HepG2 (cell line): Measurements from ENCODE around the gene WDR43. TPM values are rescaled to one million over a fixed set of nuclear protein-coding genes. Genes with fewer than 3 reads are reported as not detected.

Source experiments
- ATAC-seq: fragments of 200-7000 bp; cut with Tn5 transposase; 3 replicates; pipeline ENCODE4 v1.9.1; 2020; ENCODE audit warnings: mild to moderate bottlenecking, moderate library complexity
- BruUV-seq: library from RNA; stranded (reverse); fragments of 400-500 nt; replicated peaks from 2 replicates; lab custom pipeline; 2021; lab: Mats Ljungman, UMichigan
- CTCF ChIA-PET: fragments of 300-600 bp; formaldehyde crosslinking; extraction: SDS; loops from one replicate; lab custom pipeline; 2021; ENCODE audit warnings: low total read pairs, inconsistent platforms, low intra/inter-chr PET ratio; lab: Yijun Ruan, JAX
- POLR2A ChIA-PET: fragments of 350-600 bp; sonication (Branson Sonifier 250); formaldehyde crosslinking; loops from one replicate; lab custom pipeline; 2020; ENCODE audit warnings: antibody characterized with exemption, inconsistent platforms; lab: Yijun Ruan, JAX
- DNase-seq: peaks from one replicate; pipeline ENCODE4 v3.0.0-alpha.2; 2015; ENCODE audit warnings: low spot score
- FAIRE-seq: peaks from 3 replicates; lab custom pipeline; 2011; peaks lifted over from hg19 to GRCh38; lab: Jason Lieb, UNC
- H2AFZ ChIP-seq: one replicate; pipeline ENCODE4 v1.6.1; 2011; ENCODE audit warnings: low read length, inconsistent platforms
- H3K27ac ChIP-seq: fragments of 300-600 bp; 3 replicates; pipeline ENCODE4 v1.8.0; 2011; ENCODE audit warnings: mixed run types, mild to moderate bottlenecking, mixed read lengths, low read length, inconsistent platforms; ENCODE audit not compliant: insufficient read depth; ENCODE audit errors: extremely low read length
- H3K27me3 ChIP-seq, 2 experiments: fragments of 200-600 bp in 1 of 2; 2 replicates in 1 of 2; 3 replicates in 1 of 2; pipeline versions ENCODE4 v1.6.0 to v1.8.0; 2011; ENCODE audit warnings: low read length in 2 of 2, mild to moderate bottlenecking in 2 of 2, moderate library complexity in 2 of 2, inconsistent platforms in 1 of 2; ENCODE audit not compliant: insufficient read depth in 2 of 2, control insufficient read depth in 1 of 2
- H3K36me3 ChIP-seq, 2 experiments: fragments of 200-600 bp in 1 of 2; replicated peaks in 1 of 2; 2 replicates in 1 of 2; 3 replicates in 1 of 2; pipeline versions ENCODE4 v1.5.1 to v1.8.0; 2011; ENCODE audit warnings: low read length in 2 of 2, inconsistent platforms in 1 of 2; ENCODE audit not compliant: insufficient read depth in 2 of 2, control insufficient read depth in 1 of 2
- H3K4me1 ChIP-seq: 2 replicates; pipeline ENCODE4 v1.5.1; 2012; ENCODE audit warnings: low read length, inconsistent platforms; ENCODE audit not compliant: insufficient read depth
- H3K4me2 ChIP-seq: 2 replicates; pipeline ENCODE4 v1.6.0; 2011; ENCODE audit warnings: low read depth, low read length, inconsistent platforms
- H3K4me3 ChIP-seq, 3 experiments: fragments of 200-600 bp in 1 of 3; sonication (generic), shearing (Covaris generic) in 1 of 3; replicated peaks in 1 of 3; 2 replicates each; pipeline ENCODE4 v1.5.1; 2011 to 2016; ENCODE audit warnings: low read length in 3 of 3, inconsistent platforms in 2 of 3, low read depth in 2 of 3, mild to moderate bottlenecking in 2 of 3, control low read depth in 1 of 3, mixed read lengths in 1 of 3; ENCODE audit not compliant: insufficient read depth in 1 of 3
- H3K79me2 ChIP-seq: one replicate; pipeline ENCODE4 v1.6.1; 2011; ENCODE audit warnings: low read length, inconsistent platforms; ENCODE audit not compliant: insufficient read depth
- H3K9ac ChIP-seq: 2 replicates; pipeline ENCODE4 v1.6.0; 2011; ENCODE audit warnings: mild to moderate bottlenecking, low read depth, low read length, inconsistent platforms; ENCODE audit not compliant: insufficient read depth
- H3K9me3 ChIP-seq: 2 replicates; pipeline ENCODE4 v1.5.1; 2012; ENCODE audit warnings: mild to moderate bottlenecking, low read length
- H4K20me1 ChIP-seq: 2 replicates; pipeline ENCODE4 v1.6.0; 2011; ENCODE audit warnings: inconsistent platforms, mild to moderate bottlenecking, low read length, moderate library complexity; ENCODE audit not compliant: insufficient read depth
- POLR2A ChIP-seq, 2 experiments: IDR thresholded peaks; 2 replicates each; pipeline ENCODE4 v1.6.1; 2011; ENCODE audit warnings: low read depth in 2 of 2, low read length in 2 of 2, mild to moderate bottlenecking in 1 of 2, moderate library complexity in 1 of 2; ENCODE audit not compliant: insufficient read depth in 1 of 2
- WGBS: methylation state at CpG from one replicate; pipeline ENCODE4 v1.1.6; 2017; ENCODE audit warnings: low lambda C conversion rate; 5-methylcytosine and 5-hydroxymethylcytosine counted together
- in situ Hi-C: cut with HindIII; loops from 2 replicates; pipeline ENCODE4 v1.10.0; 2017; ENCODE audit warnings: low pct_unique_long_range_greater_than_20kb; ENCODE audit not compliant: extremely low pct_ligation_motif_present
- intact Hi-C: fragments of 100-400 bp; cut with micrococcal nuclease; formaldehyde crosslinking; loops from one replicate; pipeline ENCODE4 v1.10.0; 2022; ENCODE audit not compliant: unreplicated experiment
- polyA plus RNA-seq, 8 experiments: library from polyadenylated mRNA; depleted of rRNA in 3 of 8; stranded (reverse) in 7 of 8; unstranded in 1 of 8; fragments of >200 nt; fragmentation: Illumina TruSeq in 4 of 8; extraction: Trizol in 4 of 8; gene quantifications; 2 replicates each; pipeline versions ENCODE4 v1.2.1 to v1.2.3, GENCODE V29; 2011 to 2016; ENCODE audit warnings: low read depth in 4 of 8, missing spikeins in 1 of 8, mixed read lengths in 1 of 8; ENCODE audit not compliant: insufficient read depth in 1 of 8
- total RNA-seq, 5 experiments: library from RNA; depleted of rRNA; stranded (reverse); fragments of >200 nt; fragmentation: Illumina TruSeq; extraction: Trizol; gene quantifications; 2 replicates each; pipeline ENCODE4 v1.2.3, GENCODE V29; 2016; ENCODE audit warnings: low read depth in 1 of 5
- TF ChIP-seq, protein P1 (sequence below), 2 experiments: sonication (generic) in 1 of 2; formaldehyde crosslinking in 1 of 2; IDR thresholded peaks; 2 replicates each; pipeline versions ENCODE4 v1.4.0 to v1.6.1; 2018 to 2020; ENCODE audit warnings: missing genetic modification reagents in 2 of 2, borderline replicate concordance in 1 of 2, low read depth in 1 of 2, mild to moderate bottlenecking in 1 of 2, missing biosample characterization in 1 of 2

The WDR43 gene
- total and polyA plus RNA-seq, 2 of the 13 experiments (the other 11 are each of a cell fraction or from before 2014, with no cell fraction given), result 121 to 167 TPM

DNA sequence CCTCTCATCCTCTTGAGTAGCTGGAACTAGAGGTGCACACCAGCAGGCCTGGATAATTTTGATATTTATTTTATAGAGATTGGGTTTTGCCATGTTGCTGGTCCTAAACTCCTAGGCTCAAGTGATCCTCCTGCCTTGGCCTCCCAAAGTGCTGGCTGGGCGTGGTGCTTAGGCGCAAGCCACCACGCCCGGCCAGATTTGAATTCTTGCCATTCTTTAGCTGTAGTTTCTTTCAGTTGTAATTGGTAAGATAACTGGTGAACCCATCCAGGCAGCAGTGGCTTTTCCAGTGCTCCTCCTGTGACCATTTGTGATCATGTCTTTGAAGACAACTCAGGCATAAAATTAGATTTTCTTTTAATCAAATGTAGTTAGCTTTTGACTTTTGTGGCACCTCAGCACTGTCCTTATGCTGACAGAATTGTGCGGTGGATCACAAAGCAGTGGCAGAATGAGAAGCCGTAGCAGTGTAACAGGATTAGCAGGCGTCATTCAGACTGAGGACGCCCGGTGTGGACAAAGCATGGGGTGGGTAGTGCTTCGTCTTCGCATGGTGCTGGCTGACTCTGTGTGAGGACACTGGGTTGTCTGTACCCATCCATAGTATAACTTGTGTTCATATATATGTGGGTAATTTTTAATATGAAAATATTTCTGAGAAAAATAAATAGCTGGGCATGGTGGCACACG lies 56.6 kb downstream of the WDR43 start:
- TF ChIP-seq POLR2A (IDR thresholded peaks at IDR 0.05; ENCODE audit: insufficient read depth in 1 of 2, low read depth in 2 of 2, low read length in 2 of 2), result 0 out of 4 replicates have a peak, but pooled peaks of 1 of the 2 experiments have one; percentile 3
- TF ChIP-seq, protein P1, sequence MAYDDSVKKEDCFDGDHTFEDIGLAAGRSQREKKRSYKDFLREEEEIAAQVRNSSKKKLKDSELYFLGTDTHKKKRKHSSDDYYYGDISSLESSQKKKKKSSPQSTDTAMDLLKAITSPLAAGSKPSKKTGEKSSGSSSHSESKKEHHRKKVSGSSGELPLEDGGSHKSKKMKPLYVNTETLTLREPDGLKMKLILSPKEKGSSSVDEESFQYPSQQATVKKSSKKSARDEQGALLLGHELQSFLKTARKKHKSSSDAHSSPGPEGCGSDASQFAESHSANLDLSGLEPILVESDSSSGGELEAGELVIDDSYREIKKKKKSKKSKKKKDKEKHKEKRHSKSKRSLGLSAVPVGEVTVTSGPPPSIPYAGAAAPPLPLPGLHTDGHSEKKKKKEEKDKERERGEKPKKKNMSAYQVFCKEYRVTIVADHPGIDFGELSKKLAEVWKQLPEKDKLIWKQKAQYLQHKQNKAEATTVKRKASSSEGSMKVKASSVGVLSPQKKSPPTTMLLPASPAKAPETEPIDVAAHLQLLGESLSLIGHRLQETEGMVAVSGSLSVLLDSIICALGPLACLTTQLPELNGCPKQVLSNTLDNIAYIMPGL (CRISPR knock-in tag; IDR thresholded peaks at IDR 0.05; ENCODE audit: borderline replicate concordance in 1 of 2, low read depth in 1 of 2), result no peak
- H3K4me2 ChIP-seq, result peak overlapping the region; percentile 69
- no peak overlapping the region for H3K4me3 ChIP-seq
- WGBS, result 84% methylated on average over 12 of the region's 12 CpGs
- H3K4me1 ChIP-seq, result peaks cover 32% of the 10 kb centered on the region
- ATAC-seq, result peak; percentile 19
- H3K9me3 ChIP-seq, result peaks cover 6% of the 10 kb centered on the region; the same call in 1 of the 2 replicates
- intact Hi-C loops (loop anchor here (10.0 kb wide), 1 partner anchor 894 kb away; no protein-coding TSS in a partner anchor), in situ Hi-C loops (loop anchor here (25.0 kb wide), 1 partner anchor 1111 kb away; no protein-coding TSS in a partner anchor)
- H3K9ac ChIP-seq, result no peak overlapping the region
- CTCF ChIA-PET, result no interaction called here
- BruUV-seq, result no TSS peak
- no peaks in the 10 kb centered on the region for H3K27me3 ChIP-seq
- no peak for FAIRE-seq
- H3K79me2 ChIP-seq, result no peaks in the 10 kb centered on the region
- peaks cover 3% of the 10 kb centered on the region; the same call in 1 of the 2 replicates for H4K20me1 ChIP-seq
- no peak for DNase-seq
- POLR2A ChIA-PET, result interaction anchor here (0.8 to 1.5 kb wide), 4 partner anchors 7 to 81 kb away, joined by 3 to 6 read pairs (median 4); partner anchors contain the start of gene TRMT61B
- H2AFZ ChIP-seq, result no peak overlapping the region
- H3K36me3 ChIP-seq, result peaks cover 6 to 22% of the 10 kb centered on the region in 2 experiments
- no peak overlapping the region for H3K27ac ChIP-seq
